GM12878 (cell line): ENCODE data around the gene CDCA3.

Experiments used
- CBFB ChIP-seq: IDR thresholded peaks from 2 replicates; pipeline ENCODE4 v1.6.1; 2016; ENCODE audit warnings: antibody characterized with exemption, low read depth
- CREM ChIP-seq: IDR thresholded peaks from 2 replicates; pipeline ENCODE4 v1.6.1; 2014; ENCODE audit warnings: antibody characterized with exemption, low read depth
- CTCF ChIP-seq, 3 experiments: IDR thresholded peaks in 2 of 3; conservative IDR thresholded peaks in 1 of 3; 2 replicates each; pipeline ENCODE4 v1.5.1; 2011; ENCODE audit warnings: low read depth in 3 of 3, low read length in 3 of 3, mild to moderate bottlenecking in 3 of 3, control low read depth in 2 of 3, moderate library complexity in 2 of 3, inconsistent platforms in 1 of 3, mixed read lengths in 1 of 3; ENCODE audit not compliant: control insufficient read depth in 2 of 3, insufficient read depth in 1 of 3; ENCODE audit errors: extremely low read depth in 1 of 3
- HDAC2 ChIP-seq: fragments of 200-600 bp; sonication (generic); IDR thresholded peaks from 2 replicates; pipeline ENCODE4 v1.6.1; 2017
- POLR2A ChIP-seq: IDR thresholded peaks from 2 replicates; pipeline ENCODE4 v1.6.1; 2011; ENCODE audit warnings: low read depth, mild to moderate bottlenecking, low read length
- RAD21 ChIP-seq: IDR thresholded peaks from 2 replicates; pipeline ENCODE4 v1.6.1; 2011; ENCODE audit warnings: mild to moderate bottlenecking, low read depth, low read length, moderate library complexity; ENCODE audit not compliant: insufficient read depth
- SP1 ChIP-seq: IDR thresholded peaks from one replicate; pipeline ENCODE4 v1.6.1; 2011; ENCODE audit warnings: low read depth, low read length
- SRF ChIP-seq, 2 experiments: IDR thresholded peaks; 2 replicates each; pipeline ENCODE4 v1.6.1; 2011; ENCODE audit warnings: low read depth in 2 of 2, low read length in 2 of 2, mild to moderate bottlenecking in 1 of 2, moderate library complexity in 1 of 2
- USF1 ChIP-seq: IDR thresholded peaks from 2 replicates; pipeline ENCODE4 v1.6.1; 2011; ENCODE audit warnings: borderline replicate concordance, low read depth, mild to moderate bottlenecking, moderate library complexity, mixed read lengths, low read length; ENCODE audit not compliant: insufficient read depth; ENCODE audit errors: extremely low read length

GRCh38 chr12:6817098-6817497 is 34.0 kb downstream of the CDCA3 start:
- no peak for TF ChIP-seq SP1
- TF ChIP-seq CTCF (IDR thresholded peaks at IDR 0.05 in 2 of 3, conservative IDR thresholded peaks at IDR 0.05 in 1 of 3; ENCODE audit: control insufficient read depth in 2 of 3, extremely low read depth in 1 of 3, insufficient read depth in 1 of 3, low read depth in 3 of 3, low read length in 3 of 3) = no peak
- TF ChIP-seq USF1 = no peak
- no peak for TF ChIP-seq POLR2A
- no peak for TF ChIP-seq CREM
- TF ChIP-seq HDAC2 = no peak
- no peak for TF ChIP-seq RAD21
- TF ChIP-seq CBFB = no peak
- no peak for TF ChIP-seq SRF (IDR thresholded peaks at IDR 0.05; ENCODE audit: low read depth in 2 of 2, low read length in 2 of 2)
